Stimulated activated CD8-positive, alpha-beta memory T cell treated with anti-CD3 and anti-CD28 coated beads, Interleukin-4, amount 100 ng/mL, for 24 hours (primary cell): ENCODE results near the gene ESPNL.

Experiments
- DNase-seq: peaks from one replicate; pipeline ENCODE4 v3.0.0-alpha.2; 2020; ENCODE audit warnings: low read depth

ESPNL gene

DNA sequence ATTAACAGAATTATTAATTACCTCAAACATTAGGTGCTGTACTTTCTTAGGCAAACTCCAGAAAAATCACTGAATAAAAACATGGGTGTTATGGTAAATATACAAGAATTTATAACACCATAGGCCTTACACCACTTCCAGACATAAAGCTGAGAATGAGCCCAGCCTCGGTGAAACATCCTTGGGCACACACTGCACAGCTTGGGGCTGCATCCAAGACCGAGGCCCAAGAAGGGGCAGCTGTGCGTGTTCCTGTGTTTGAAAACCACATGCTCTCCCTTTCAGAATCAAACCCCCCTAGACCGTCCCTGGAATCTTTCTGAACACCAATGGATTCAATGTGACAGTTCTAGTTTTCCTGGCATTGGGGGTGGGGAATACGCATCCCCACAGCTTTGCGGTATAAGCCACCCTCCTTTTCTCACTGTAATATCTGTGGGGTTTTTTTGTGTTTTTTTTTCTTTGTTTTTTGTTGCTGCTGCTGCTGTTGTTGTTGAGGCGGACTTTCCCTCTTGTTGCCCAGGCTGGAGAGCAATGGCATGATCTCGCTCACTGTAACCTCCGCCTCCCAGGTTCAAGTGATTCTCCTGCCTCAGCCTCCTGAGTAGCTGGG lies 71.5 kb downstream of the ESPNL start:
- no peak for DNase-seq

DNA sequence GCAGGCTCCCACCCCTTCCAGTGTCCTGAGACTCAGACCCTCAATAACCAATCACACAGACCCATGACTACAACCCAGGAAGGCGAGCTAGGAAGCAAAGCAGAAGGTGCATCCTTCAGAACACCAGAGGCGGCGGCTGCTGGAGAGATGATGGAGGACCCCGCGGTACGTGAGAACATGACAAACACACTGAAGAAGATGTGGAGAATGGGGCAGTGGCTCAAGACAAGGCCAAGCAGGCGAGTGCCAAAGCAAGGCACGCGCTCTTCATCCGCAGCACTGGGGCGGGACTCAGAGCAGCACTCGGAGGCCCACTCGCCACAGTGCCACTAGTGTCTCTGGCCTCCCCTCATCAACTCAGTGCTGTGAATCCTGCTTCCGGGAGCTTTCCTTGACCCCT lies 72.3 kb downstream of the ESPNL start:
- DNase-seq: no peak

DNA sequence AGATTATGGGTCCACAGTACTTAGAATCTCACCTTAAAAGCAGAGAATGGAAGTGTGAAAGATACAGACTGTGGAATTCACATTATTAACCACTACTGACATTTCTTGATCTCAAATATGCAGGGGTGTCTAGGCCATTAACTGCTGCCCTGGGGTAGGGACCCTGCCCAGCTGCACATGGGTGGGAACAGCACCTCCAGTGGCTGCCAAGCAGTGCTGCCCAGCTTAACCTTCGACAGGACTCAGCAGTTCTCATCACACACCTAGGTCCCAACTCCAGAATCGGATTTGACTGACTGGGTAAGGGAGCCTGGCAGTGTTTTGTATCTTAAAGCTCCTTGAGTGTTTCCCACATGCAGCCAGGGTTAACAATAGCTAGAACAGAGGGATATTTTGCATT lies 73.6 kb downstream of the ESPNL start:
- DNase-seq: no peak

DNA sequence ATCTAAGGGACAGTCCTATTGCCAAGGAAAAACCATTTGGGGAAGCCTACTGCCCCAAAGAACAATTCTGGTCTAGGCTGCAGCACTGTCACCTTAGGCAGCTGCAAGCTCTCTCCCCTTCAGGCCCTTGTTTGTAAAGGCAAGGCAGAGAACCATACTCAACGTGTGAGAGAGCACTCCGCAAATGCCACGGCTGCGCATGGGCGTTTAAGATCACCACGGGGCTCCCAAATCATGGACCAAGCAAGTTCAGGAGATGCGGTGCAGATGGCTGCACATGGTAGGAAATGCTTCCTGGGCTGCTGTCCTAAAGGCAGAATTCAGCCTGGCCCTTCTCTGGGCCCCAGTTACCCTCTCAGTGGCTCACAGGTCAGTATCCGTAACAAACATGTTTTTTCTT lies 74.2 kb downstream of the ESPNL start:
- DNase-seq: no peak

DNA sequence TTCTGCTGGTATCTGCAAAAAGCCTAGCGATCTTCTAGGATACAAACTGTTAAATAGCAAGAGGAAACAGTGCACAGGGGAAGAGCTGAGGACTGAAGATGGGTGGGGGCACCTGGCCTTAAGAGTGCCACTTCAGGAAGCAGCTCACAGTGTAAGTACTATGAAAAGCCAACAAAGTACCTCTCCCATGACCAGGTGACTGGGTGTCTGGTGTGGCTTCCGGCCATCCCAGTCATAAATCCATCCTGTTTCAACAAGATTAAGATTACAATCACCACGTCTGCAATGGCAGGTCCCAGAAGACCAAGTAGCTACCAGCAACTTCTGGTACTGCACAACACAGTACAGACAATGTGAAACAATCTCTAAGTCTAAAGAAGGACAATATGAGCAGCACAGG lies 74.6 kb downstream of the ESPNL start:
- no peak for DNase-seq

DNA sequence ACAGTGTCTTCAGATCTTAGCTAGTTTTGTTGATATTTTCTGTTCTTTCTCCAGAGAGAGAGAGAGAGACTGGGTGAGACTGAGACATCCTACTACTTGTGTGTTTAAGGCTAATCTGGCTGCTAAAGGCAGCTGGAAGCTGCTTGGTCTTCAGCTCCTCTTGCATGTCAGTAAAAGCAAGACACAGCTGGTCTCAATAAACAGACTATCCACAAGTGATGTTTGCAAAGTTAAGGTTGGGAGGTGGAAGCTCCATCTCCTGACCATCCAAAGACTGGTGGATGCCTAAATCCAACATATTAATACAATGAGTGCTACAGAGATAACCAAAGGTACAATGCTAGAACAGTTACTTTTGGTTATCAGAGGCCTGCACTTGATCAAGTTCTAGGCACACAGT lies 76.5 kb downstream of the ESPNL start:
- no peak for DNase-seq

DNA sequence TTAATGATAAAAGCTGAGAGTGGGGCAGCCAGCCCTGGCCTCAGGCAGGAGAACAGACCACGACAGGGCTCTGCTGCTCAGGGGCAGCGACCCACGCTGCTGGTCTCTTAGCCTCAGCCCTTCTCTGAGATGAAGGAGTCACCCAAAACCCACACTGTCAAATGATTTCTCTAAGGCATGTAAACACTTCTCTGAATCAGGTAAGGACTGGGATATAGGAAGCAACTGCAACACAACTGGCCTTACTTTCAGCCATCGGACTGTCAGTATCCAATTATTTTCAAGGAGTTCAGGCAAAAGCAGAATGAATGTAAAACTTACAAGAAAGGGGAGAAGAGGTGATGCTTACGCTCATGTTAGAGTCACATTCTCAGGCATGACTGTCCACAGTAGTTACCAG lies 80.4 kb downstream of the ESPNL start:
- DNase-seq: no peak

DNA sequence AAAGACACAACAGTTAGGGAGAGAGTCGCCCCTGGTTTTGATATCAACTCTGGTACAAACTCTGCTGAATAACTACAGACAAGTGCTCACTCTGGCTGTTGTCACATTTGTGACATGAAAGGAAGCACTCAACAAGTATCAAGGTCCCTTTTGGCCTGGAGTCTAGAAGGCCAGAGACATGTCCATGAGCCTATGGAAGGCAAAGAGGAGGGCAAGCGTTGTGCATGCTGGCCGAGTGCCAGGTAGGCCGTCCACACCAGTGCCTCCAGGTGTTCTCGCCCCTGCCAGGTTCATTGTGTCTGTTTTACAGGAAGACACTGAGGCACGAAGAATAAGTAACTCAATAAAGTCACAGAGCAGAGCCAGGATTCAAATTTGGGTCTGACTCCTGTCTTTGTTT lies 82.2 kb downstream of the ESPNL start:
- DNase-seq: no peak
